GM23338 (cell line): Measurements from ENCODE around the gene LRIG1. TPM values are rescaled to one million over a fixed set of nuclear protein-coding genes. Genes with fewer than 3 reads are reported as not detected.

ENCODE experiments used
- ATAC-seq: fragments of 200-7000 bp; cut with Tn5 transposase; 3 replicates; pipeline ENCODE4 v1.9.1; 2020
- DNase-seq: peaks from one replicate; pipeline ENCODE4 v3.0.0-alpha.2; 2015; ENCODE audit warnings: low spot score
- H2AFZ ChIP-seq: fragments of 200-600 bp; sonication (generic); 2 replicates; pipeline ENCODE4 v1.8.0; 2016; ENCODE audit warnings: antibody characterized with exemption, mild to moderate bottlenecking, moderate library complexity
- H3F3A ChIP-seq: fragments of 200-600 bp; sonication (generic); replicated peaks from 2 replicates; pipeline ENCODE4 v1.8.0; 2017; ENCODE audit warnings: antibody characterized with exemption, mixed run types, low read depth
- H3K27ac ChIP-seq: fragments of 200-600 bp; sonication (generic); 2 replicates; pipeline ENCODE4 v1.6.1; 2016; ENCODE audit warnings: low read depth
- H3K27me3 ChIP-seq: fragments of 200-600 bp; sonication (generic); 2 replicates; pipeline ENCODE4 v1.8.0; 2016; ENCODE audit warnings: mild to moderate bottlenecking, mixed run types, moderate library complexity; ENCODE audit not compliant: insufficient read depth
- H3K36me3 ChIP-seq: fragments of 200-600 bp; sonication (generic); 2 replicates; pipeline ENCODE4 v1.8.0; 2016; ENCODE audit warnings: mild to moderate bottlenecking; ENCODE audit not compliant: insufficient read depth
- H3K4me1 ChIP-seq: fragments of 200-600 bp; sonication (generic); 2 replicates; pipeline ENCODE4 v1.8.0; 2016; ENCODE audit warnings: mild to moderate bottlenecking, moderate library complexity; ENCODE audit not compliant: insufficient read depth
- H3K4me2 ChIP-seq: fragments of 200-600 bp; sonication (generic); 2 replicates; pipeline ENCODE4 v1.7.1; 2017; ENCODE audit warnings: mixed run types
- H3K4me3 ChIP-seq: fragments of 200-600 bp; sonication (generic); 2 replicates; pipeline ENCODE4 v1.6.1; 2016; ENCODE audit warnings: mixed run types
- H3K79me2 ChIP-seq: fragments of 200-600 bp; sonication (generic); replicated peaks from 2 replicates; pipeline ENCODE4 v1.8.0; 2017; ENCODE audit warnings: mild to moderate bottlenecking; ENCODE audit not compliant: insufficient read depth
- H3K9me2 ChIP-seq: fragments of 200-600 bp; sonication (generic); 2 replicates; pipeline ENCODE4 v1.8.0; 2017; ENCODE audit not compliant: insufficient read depth
- H4K20me1 ChIP-seq: fragments of 200-600 bp; sonication (generic); replicated peaks from 2 replicates; pipeline ENCODE4 v1.8.0; 2017; ENCODE audit warnings: mild to moderate bottlenecking; ENCODE audit not compliant: insufficient read depth
- H3K27ac Mint-ChIP-seq: 2 replicates; pipeline ENCODE4 v1.8.0; 2020; ENCODE audit warnings: inconsistent platforms, mild to moderate bottlenecking, moderate library complexity, mixed read lengths
- H3K27me3 Mint-ChIP-seq: 3 replicates; pipeline ENCODE4 v1.8.0; 2022; ENCODE audit warnings: low read depth, mild to moderate bottlenecking, moderate library complexity, mixed read lengths, inconsistent platforms; ENCODE audit not compliant: insufficient read depth, poor library complexity
- H3K36me3 Mint-ChIP-seq: 3 replicates; pipeline ENCODE4 v1.8.0; 2021; ENCODE audit warnings: low read depth, mild to moderate bottlenecking, inconsistent platforms, moderate library complexity, mixed read lengths
- H3K4me1 Mint-ChIP-seq: 3 replicates; pipeline ENCODE4 v1.8.0; 2020; ENCODE audit warnings: mild to moderate bottlenecking, inconsistent platforms, mixed read lengths
- H3K4me3 Mint-ChIP-seq: 3 replicates; pipeline ENCODE4 v1.8.0; 2021; ENCODE audit warnings: moderate library complexity, mild to moderate bottlenecking, inconsistent platforms, mixed read lengths
- H3K9me3 Mint-ChIP-seq: 3 replicates; pipeline ENCODE4 v1.8.0; 2020; ENCODE audit warnings: moderate library complexity, mild to moderate bottlenecking, inconsistent platforms, mixed read lengths
- CREB1 ChIP-seq: fragments of 250-450 bp; sonication (Bioruptor Pico); IDR thresholded peaks from 2 replicates; pipeline ENCODE4 v1.5.0; 2020; ENCODE audit warnings: low read depth, mild to moderate bottlenecking, moderate library complexity
- EZH2 ChIP-seq: fragments of 200-600 bp; sonication (generic); IDR thresholded peaks from one replicate; pipeline ENCODE4 v1.8.0; 2017; ENCODE audit warnings: antibody characterized with exemption, mild to moderate bottlenecking, low read depth; ENCODE audit not compliant: unreplicated experiment
- EZH2phosphoT487 ChIP-seq: fragments of 200-600 bp; sonication (generic); IDR thresholded peaks from one replicate; pipeline ENCODE4 v1.8.1; 2018; ENCODE audit warnings: antibody characterized with exemption; ENCODE audit not compliant: unreplicated experiment
- JUNB ChIP-seq: IDR thresholded peaks from one replicate; pipeline ENCODE4 v1.6.1; 2016; ENCODE audit warnings: antibody characterized with exemption; ENCODE audit not compliant: unreplicated experiment
- NANOG ChIP-seq: IDR thresholded peaks from 2 replicates; pipeline ENCODE4 v1.6.1; 2016; ENCODE audit warnings: antibody characterized with exemption, borderline replicate concordance
- POLR2AphosphoS5 ChIP-seq: IDR thresholded peaks from 2 replicates; pipeline ENCODE4 v1.6.1; 2016; ENCODE audit warnings: antibody characterized with exemption, low read depth
- STAT1 ChIP-seq: IDR thresholded peaks from one replicate; pipeline ENCODE4 v1.6.1; 2016; ENCODE audit warnings: antibody characterized with exemption; ENCODE audit not compliant: unreplicated experiment
- ZNF114 ChIP-seq: fragments of 250-450 bp; sonication (Bioruptor Pico); IDR thresholded peaks from 2 replicates; pipeline ENCODE4 v1.5.0; 2020; ENCODE audit warnings: mild to moderate bottlenecking, moderate library complexity
- ZNF331 ChIP-seq: fragments of 250-450 bp; sonication (Bioruptor Pico); IDR thresholded peaks from 2 replicates; pipeline ENCODE4 v1.5.0; 2020; ENCODE audit warnings: low read depth, mild to moderate bottlenecking, moderate library complexity
- ZNF462 ChIP-seq: fragments of 250-450 bp; sonication (Bioruptor Pico); IDR thresholded peaks from 2 replicates; pipeline ENCODE4 v1.5.0; 2020; ENCODE audit warnings: mild to moderate bottlenecking, moderate library complexity
- polyA plus RNA-seq: library from polyadenylated mRNA; unstranded; fragments of >200 nt; fragmentation: Nextera tagmentation; extraction: Ambion mirVana; gene quantifications from 2 replicates; pipeline ENCODE4 v1.2.1, GENCODE V29; 2016
- total RNA-seq: library from RNA; depleted of rRNA; stranded (reverse); fragments of >200 nt; shearing (Covaris generic); gene quantifications from 2 replicates; pipeline ENCODE4 v1.2.3, GENCODE V29; 2014
- TF ChIP-seq, protein P1 (sequence below): IDR thresholded peaks from 2 replicates; pipeline ENCODE4 v1.6.1; 2016; ENCODE audit warnings: antibody characterized with exemption
- TF ChIP-seq, protein P2 (sequence below): IDR thresholded peaks from one replicate; pipeline ENCODE4 v1.6.1; 2018; ENCODE audit warnings: antibody characterized with exemption; ENCODE audit not compliant: unreplicated experiment
- TF ChIP-seq, protein P3 (sequence below), 2 experiments: fragments of 200-600 bp in 1 of 2; sonication (generic) in 1 of 2; conservative IDR thresholded peaks; 2 replicates each; pipeline versions ENCODE4 v1.5.1 to v1.6.1; 2016 to 2017; ENCODE audit warnings: antibody characterized with exemption in 2 of 2, low read depth in 2 of 2, mild to moderate bottlenecking in 2 of 2, moderate library complexity in 1 of 2

LRIG1 gene
- total and polyA plus RNA-seq, 2 experiments from 2014 or later = 40.0 to 134 TPM

DNA sequence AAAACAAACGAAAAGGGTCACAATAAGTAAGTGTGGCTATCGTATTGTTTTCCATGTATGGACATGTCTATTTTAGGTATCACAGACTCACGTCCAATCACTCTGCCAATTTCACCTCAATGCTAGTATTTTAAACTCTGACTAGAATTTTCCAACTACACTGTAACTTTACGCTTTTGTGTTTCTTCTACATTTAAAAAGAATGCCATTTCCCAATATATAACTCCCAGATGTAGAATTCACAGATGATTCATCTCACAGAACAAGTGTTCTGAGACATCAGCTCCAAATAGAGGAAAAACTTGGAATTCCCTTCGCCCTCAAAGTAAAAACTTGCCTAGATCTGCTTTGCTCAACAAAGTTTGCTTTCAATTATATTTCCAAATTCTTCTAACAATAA, 14.2 kb downstream of the LRIG1 start:
- Mint-ChIP-seq H3K4me3 (no peak overlapping the region; the same call in 2 of the 3 replicates), H3K4me1 (peaks cover 79% of the 10 kb centered on the region), H3K9me3 (no peaks in the 10 kb centered on the region), H3K27me3 (peaks cover 7% of the 10 kb centered on the region), H3K27ac (peak overlapping the region; percentile 28), H3K36me3 (peaks cover 17% of the 10 kb centered on the region; the same call in 2 of the 3 replicates)
- no peaks in the 10 kb centered on the region for H3K9me2 ChIP-seq
- TF ChIP-seq, protein P1, sequence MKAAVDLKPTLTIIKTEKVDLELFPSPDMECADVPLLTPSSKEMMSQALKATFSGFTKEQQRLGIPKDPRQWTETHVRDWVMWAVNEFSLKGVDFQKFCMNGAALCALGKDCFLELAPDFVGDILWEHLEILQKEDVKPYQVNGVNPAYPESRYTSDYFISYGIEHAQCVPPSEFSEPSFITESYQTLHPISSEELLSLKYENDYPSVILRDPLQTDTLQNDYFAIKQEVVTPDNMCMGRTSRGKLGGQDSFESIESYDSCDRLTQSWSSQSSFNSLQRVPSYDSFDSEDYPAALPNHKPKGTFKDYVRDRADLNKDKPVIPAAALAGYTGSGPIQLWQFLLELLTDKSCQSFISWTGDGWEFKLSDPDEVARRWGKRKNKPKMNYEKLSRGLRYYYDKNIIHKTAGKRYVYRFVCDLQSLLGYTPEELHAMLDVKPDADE = no peak
- no peak for TF ChIP-seq JUNB
- no peak for TF ChIP-seq EZH2phosphoT487
- no peak for TF ChIP-seq ZNF462
- no peak for TF ChIP-seq ZNF114 (CRISPR knock-in tag)
- no peak for TF ChIP-seq STAT1
- TF ChIP-seq, protein P2, sequence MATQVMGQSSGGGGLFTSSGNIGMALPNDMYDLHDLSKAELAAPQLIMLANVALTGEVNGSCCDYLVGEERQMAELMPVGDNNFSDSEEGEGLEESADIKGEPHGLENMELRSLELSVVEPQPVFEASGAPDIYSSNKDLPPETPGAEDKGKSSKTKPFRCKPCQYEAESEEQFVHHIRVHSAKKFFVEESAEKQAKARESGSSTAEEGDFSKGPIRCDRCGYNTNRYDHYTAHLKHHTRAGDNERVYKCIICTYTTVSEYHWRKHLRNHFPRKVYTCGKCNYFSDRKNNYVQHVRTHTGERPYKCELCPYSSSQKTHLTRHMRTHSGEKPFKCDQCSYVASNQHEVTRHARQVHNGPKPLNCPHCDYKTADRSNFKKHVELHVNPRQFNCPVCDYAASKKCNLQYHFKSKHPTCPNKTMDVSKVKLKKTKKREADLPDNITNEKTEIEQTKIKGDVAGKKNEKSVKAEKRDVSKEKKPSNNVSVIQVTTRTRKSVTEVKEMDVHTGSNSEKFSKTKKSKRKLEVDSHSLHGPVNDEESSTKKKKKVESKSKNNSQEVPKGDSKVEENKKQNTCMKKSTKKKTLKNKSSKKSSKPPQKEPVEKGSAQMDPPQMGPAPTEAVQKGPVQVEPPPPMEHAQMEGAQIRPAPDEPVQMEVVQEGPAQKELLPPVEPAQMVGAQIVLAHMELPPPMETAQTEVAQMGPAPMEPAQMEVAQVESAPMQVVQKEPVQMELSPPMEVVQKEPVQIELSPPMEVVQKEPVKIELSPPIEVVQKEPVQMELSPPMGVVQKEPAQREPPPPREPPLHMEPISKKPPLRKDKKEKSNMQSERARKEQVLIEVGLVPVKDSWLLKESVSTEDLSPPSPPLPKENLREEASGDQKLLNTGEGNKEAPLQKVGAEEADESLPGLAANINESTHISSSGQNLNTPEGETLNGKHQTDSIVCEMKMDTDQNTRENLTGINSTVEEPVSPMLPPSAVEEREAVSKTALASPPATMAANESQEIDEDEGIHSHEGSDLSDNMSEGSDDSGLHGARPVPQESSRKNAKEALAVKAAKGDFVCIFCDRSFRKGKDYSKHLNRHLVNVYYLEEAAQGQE = no peak
- no peak for TF ChIP-seq NANOG
- TF ChIP-seq EZH2 = no peak
- TF ChIP-seq CREB1 (CRISPR knock-in tag) = no peak
- no peak for TF ChIP-seq ZNF331 (CRISPR knock-in tag)
- TF ChIP-seq POLR2AphosphoS5 = no peak
- TF ChIP-seq, protein P3, sequence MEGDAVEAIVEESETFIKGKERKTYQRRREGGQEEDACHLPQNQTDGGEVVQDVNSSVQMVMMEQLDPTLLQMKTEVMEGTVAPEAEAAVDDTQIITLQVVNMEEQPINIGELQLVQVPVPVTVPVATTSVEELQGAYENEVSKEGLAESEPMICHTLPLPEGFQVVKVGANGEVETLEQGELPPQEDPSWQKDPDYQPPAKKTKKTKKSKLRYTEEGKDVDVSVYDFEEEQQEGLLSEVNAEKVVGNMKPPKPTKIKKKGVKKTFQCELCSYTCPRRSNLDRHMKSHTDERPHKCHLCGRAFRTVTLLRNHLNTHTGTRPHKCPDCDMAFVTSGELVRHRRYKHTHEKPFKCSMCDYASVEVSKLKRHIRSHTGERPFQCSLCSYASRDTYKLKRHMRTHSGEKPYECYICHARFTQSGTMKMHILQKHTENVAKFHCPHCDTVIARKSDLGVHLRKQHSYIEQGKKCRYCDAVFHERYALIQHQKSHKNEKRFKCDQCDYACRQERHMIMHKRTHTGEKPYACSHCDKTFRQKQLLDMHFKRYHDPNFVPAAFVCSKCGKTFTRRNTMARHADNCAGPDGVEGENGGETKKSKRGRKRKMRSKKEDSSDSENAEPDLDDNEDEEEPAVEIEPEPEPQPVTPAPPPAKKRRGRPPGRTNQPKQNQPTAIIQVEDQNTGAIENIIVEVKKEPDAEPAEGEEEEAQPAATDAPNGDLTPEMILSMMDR (conservative IDR thresholded peaks at IDR 0.05; ENCODE audit: low read depth in 2 of 2) = no peak
- no peak overlapping the region for H2AFZ ChIP-seq
- peaks cover 95% of the 10 kb centered on the region for H3K4me1 ChIP-seq
- H3K4me2 ChIP-seq = peak overlapping the region; percentile 76
- no peak overlapping the region for H3K4me3 ChIP-seq
- H3K27me3 ChIP-seq = no peaks in the 10 kb centered on the region
- DNase-seq (no peak), ATAC-seq (no peak)
- no peak overlapping the region; the same call in 1 of the 2 replicates for H3K27ac ChIP-seq
- H3K36me3 ChIP-seq = no peaks in the 10 kb centered on the region
- H3F3A ChIP-seq = 0 out of 2 replicates have a peak, but pooled peaks cover 4% of the 10 kb centered on the region
- peaks cover 43% of the 10 kb centered on the region for H4K20me1 ChIP-seq
- H3K79me2 ChIP-seq = peaks cover 100% of the 10 kb centered on the region
